Fibroblast of skin of abdomen (primary cell): ENCODE measurements around the gene TEC.
"Not testable (repeated sequence)": the region's sequence is repeated elsewhere in the genome, so short reads cannot be mapped to it uniquely, and the experiment has no call there.

ENCODE experiments used
- DNase-seq: peaks from one replicate; pipeline ENCODE4 v3.0.0-alpha.2; 2013

Gene TEC

GRCh38 chr4:48242511-48243195 is 27.0 kb downstream of the TEC start:
- no peak for DNase-seq

DNA sequence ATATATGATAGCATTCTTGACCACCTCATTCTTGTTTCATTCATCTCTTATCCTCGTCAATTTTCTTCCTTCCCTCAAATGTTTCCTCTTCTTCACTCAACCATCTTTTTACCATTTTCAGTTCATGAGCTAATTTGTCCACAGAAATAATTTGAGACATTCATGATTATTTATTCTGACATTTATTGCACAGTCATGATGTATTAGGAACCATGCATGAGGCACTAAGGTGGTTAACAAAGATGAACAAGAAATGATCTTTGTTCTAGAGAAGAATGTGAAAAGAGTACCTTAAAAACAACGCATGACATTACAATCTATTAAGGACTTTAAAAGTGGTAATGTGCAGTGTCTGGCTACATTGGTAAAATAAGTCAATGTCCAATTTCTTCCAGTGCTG is 27.9 kb downstream of the TEC start:
- DNase-seq: no peak

- DNase-seq: no peak
These were observed 31.5 kb downstream of the TEC start for GRCh38 chr4:48237996-48238645.

- no peak for DNase-seq
These were observed 34.6 kb downstream of the TEC start for GRCh38 chr4:48235050-48235449.

- no peak for DNase-seq
These were observed 35.1 kb downstream of the TEC start for GRCh38 chr4:48234575-48234974.

DNA sequence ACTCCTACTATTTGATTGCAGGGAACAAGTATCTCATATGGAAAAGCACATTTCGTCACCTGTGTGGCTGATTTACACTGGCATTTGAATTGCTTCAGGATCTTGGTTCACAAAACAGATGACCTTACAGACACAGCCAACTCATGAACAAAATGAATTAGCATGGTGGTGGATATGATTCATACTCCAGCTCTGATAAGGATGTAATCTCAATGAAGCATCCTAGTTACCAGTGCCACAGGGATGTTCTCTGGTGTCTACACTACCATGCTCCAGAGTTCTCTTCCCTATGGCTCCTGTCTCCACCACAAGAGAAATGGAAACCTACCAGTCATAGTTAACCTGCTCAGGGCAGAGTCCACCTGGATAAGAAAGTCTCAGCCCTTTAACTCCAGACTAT is 40.7 kb downstream of the TEC start:
- no peak for DNase-seq

GRCh38 chr4:48227662-48228061 is 42.0 kb downstream of the TEC start:
- DNase-seq: no peak

DNA sequence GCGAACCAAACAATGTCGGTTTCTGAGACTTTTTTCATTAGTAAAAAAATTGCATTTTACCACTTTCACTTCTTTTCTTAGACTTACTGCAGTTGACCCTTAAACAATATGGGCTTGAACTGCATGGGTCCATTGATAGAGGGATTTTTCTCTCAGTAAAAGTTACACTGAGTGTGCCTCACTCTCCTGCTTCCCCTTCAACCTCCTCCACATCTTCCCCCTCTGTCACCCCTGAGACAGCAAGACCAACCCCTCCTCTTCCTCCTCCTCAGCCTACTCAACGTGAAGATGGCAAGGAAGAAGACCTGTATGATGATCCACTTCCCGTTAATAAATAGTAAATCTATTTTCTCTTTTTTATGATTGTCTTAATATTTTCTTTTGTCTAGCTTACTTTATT is 43.4 kb downstream of the TEC start:
- DNase-seq: no peak

DNA sequence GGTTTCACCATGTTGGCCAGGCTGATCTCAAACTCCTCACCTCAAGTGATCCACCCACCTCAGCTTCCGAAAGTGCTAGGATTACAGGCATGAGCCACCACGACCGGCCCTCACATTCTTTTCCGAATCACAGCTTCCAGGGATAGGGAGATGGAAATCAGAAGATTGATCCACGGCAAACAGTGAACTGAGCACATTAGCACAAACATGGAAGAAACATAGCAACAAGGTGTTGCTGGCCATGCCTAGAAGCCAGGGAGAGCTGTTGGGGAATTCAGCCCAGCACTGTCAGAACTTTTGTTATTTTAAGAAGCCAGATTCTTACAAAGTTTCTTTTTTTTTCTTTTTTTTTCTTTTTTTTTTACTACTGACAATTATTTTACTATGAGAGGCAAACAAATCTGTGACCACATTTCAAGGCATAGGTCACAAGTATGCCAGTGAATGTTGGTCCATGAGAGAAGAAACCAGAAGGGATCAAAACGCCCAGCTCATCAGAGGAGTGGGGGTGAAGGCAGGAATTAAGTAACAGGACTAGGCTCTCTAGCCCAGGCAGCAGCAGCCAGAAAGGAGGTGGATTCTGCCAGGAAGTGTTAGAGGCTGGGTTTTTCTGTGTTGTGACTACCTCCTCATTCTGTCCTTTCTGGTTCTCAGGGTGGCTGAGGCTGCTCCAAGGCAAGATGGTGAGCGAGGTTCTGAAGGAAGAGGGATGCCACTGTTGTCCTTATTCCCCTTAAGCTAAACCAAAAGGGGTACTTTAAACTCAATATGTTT is 44.1 kb downstream of the TEC start:
- no peak for DNase-seq

GRCh38 chr4:48224606-48225005 is 45.0 kb downstream of the TEC start:
- no peak for DNase-seq

GRCh38 chr4:48223633-48224295 is 45.9 kb downstream of the TEC start:
- DNase-seq: no peak

GRCh38 chr4:48222491-48222890 is 47.1 kb downstream of the TEC start:
- no peak for DNase-seq

GRCh38 chr4:48219430-48219829 is 50.2 kb downstream of the TEC start:
- DNase-seq: not testable (repeated sequence)

DNA sequence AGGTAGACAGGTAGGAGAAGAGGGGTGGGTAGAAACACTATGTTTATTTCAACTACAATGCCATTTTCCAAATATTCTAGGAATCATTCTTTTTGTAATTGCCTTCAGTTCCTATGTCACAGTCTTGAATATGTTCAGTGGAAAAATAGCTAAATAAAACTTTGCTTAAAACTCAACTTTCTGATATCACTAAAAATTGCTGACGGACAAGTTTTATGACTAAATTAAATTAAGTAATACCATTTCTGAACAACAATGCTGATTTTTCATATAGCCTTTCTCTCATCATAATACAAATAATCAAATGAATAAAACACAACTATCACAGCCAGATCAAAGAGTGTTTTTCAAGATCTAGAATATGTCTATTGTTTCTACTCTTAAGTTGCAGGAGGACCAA is 53.1 kb downstream of the TEC start:
- no peak for DNase-seq

- DNase-seq: no peak
These were observed 53.7 kb downstream of the TEC start for GRCh38 chr4:48215977-48216376.

DNA sequence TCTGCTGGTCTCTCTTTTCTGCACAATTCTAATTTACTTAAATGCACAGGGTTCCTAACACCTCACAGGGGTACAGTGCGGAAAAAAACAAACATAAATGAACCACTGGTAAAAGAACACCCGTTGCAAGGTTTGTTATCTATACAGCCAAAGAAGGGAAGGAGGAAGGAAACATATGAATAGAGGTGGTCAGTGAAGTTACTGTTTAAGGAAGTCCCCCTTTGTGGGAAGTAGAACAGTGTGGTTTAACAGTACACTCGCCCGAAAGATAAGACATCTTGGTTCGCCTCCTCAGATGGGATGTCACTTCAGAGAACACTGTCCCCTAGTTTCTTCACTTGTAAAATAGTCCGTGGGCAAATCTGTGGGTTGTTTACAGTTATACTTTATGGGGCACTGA is 57.5 kb downstream of the TEC start:
- no peak for DNase-seq

DNA sequence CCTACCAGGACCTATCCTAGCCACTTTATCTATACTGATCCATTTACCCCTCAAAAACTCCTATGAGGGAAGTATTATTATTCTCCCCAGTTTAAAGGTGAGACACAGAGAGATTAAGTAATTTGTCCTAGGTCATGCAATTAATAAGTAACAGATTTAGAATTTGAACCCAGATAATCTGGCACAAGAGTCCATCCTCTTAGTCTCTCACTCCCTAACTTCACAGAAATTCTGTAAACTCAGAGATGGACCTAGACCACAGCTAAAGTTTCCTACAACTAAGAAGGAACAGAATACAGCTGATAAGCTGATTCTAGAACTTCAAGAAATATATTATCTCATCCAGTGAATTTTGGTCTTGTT is 58.7 kb downstream of the TEC start:
- DNase-seq: no peak

DNA sequence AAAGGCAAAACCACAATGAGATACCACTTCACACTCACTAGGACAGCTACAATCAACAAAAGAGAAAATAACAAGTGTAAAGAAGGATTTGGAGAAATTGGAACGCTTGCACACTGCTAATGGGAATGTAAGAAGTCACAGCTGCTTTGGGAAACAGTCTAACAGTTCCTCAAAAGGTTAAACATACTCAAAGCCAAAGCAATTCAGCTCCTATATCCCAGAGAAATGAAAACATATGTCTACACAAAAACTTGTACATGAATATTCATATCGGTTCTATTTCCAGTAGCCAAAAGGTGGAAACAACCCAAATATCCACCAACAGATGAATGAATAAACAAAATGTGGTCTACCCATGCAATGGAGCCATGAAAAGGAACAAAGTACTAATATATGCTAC is 64.0 kb downstream of the TEC start:
- DNase-seq: no peak

- no peak for DNase-seq
These were observed 64.5 kb downstream of the TEC start for GRCh38 chr4:48205107-48205506.

GRCh38 chr4:48203819-48204218 is 65.8 kb downstream of the TEC start:
- no peak for DNase-seq

DNA sequence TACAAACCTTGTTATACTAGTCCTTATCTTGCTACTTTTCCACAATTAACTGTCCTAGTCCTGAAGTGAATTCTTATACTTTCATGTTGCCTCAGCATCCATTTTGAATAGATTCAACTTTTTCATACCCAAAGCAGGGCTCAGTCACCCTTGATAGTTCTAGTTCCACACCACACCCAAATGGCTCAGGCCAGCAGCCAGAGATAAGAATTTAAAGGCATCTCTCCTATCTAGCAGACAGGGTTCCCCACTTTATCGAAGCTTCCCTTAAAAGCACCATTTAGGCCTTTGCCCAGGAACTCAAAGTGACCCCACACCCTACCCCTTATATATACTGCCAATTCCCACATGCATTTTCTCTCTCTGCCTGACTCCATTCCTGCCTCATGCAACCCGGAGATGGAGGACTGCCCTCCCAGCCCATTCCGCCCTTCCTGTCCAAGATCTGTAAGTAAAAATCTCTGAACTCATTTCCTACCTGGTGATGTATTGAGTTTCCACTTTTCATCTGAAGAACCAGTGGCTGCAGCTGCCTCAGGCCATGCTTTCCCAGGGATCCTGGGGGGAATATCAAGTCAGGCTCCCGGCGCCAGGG is 71.9 kb downstream of the TEC start:
- no peak for DNase-seq

- no peak for DNase-seq
These were observed 72.7 kb downstream of the TEC start for GRCh38 chr4:48196758-48197504.
